ENCODE measurements around the gene FMN1. TPM values are rescaled to one million over a fixed set of nuclear protein-coding genes. Genes with fewer than 3 reads are reported as not detected.
A peak's percentile ranks its signal among the peaks of the same experiment; 100 is the strongest.

FMN1 gene
- total RNA-seq, 1 donor from 2014 or later, result 4.0 TPM

DNA sequence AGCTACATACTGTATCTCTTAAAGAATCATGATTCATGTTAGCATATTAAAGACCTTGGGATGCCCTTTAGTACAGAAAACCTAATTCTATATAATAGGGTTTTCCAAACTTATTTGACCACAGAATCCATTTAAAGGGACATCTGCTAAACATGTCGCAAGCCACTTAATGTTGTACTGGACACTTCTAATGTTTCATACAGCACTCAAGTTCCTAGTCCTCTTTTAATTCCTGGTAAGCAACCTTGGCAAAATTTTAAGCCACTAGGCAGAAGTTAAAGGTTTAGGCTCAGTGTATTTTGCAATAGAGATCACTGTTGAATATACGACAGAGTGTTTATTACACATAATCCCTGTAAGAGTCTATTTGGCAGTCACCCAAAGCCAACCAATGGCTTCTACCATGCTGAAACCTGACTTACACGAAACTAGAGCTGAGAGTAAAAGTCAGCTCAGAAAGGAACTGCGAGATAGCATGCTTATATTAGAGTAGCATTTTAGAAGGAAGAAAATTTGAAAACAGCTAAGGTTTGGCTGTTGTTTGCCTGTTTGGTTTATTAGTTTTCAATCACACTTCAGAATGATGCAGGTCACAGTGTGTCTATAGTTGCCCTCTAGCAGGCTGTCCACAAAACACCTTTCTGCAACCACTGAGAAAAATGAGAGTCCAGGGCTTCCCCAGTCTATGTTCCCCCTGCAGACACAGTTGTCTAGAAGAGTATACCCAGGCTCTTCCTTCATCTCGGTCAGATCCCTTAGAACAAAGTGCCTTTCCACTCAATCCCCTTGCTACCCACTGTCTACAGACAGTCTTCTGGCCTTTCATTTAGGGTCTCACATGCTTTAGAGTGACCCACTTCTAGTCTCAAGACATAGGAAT lies 104.4 kb downstream of the FMN1 start:
- TF ChIP-seq, protein P1, sequence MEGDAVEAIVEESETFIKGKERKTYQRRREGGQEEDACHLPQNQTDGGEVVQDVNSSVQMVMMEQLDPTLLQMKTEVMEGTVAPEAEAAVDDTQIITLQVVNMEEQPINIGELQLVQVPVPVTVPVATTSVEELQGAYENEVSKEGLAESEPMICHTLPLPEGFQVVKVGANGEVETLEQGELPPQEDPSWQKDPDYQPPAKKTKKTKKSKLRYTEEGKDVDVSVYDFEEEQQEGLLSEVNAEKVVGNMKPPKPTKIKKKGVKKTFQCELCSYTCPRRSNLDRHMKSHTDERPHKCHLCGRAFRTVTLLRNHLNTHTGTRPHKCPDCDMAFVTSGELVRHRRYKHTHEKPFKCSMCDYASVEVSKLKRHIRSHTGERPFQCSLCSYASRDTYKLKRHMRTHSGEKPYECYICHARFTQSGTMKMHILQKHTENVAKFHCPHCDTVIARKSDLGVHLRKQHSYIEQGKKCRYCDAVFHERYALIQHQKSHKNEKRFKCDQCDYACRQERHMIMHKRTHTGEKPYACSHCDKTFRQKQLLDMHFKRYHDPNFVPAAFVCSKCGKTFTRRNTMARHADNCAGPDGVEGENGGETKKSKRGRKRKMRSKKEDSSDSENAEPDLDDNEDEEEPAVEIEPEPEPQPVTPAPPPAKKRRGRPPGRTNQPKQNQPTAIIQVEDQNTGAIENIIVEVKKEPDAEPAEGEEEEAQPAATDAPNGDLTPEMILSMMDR (IDR thresholded peaks at IDR 0.05), result no peak
- H3K27me3 Mint-ChIP-seq (ENCODE audit: low read depth), result no peaks in the 10 kb centered on the region
- DNase-seq (ENCODE audit: low spot score), result no peak
- no peaks in the 10 kb centered on the region for H3K9me3 Mint-ChIP-seq (ENCODE audit: low read depth)
- no peaks in the 10 kb centered on the region for H3K36me3 Mint-ChIP-seq (ENCODE audit: low read depth)
- peaks cover 46% of the 10 kb centered on the region for H3K4me1 Mint-ChIP-seq (ENCODE audit: low read depth)
- H3K4me3 Mint-ChIP-seq (ENCODE audit: unreplicated experiment), result no peak overlapping the region
- H3K27ac Mint-ChIP-seq (ENCODE audit: unreplicated experiment), result no peak overlapping the region

DNA sequence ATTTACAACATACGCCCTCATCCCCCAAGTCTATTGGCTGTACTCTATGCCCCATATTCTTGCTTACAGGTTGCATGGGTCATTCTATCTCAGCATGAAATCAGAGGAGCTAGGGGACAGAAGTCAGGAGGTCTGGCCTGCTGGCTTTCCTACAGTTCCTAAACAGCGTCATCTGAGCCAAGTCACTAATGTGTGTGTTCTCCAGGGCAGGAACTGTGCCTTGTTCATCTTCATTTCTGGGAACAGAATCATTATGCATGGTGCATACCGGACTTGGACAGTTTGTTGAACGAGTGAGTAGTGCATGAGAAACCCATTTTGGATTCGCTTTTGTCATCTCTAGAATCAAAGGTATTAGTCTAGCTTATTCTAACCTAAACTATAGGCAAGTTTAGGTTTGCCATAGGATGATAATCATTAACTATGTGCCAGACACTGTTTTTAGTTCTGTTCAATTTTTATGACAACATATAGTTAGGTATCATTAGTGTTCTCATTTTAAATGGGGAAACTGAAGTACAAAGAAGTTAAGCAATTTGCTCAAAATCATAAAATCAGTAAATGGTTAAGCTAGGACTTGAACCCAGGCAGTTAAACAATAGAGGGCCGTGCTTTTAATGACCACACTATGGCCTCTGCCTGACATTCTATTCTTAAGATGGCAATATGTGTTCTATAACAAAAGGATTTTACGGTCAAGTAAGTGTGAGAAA lies 105.2 kb downstream of the FMN1 start:
- no peak for DNase-seq (ENCODE audit: low spot score)
- no peak overlapping the region for H3K4me3 Mint-ChIP-seq (ENCODE audit: unreplicated experiment)
- H3K9me3 Mint-ChIP-seq (ENCODE audit: low read depth), result no peaks in the 10 kb centered on the region
- TF ChIP-seq, protein P1 (IDR thresholded peaks at IDR 0.05), result no peak
- no peak overlapping the region for H3K27ac Mint-ChIP-seq (ENCODE audit: unreplicated experiment)
- no peaks in the 10 kb centered on the region for H3K36me3 Mint-ChIP-seq (ENCODE audit: low read depth)
- no peaks in the 10 kb centered on the region for H3K27me3 Mint-ChIP-seq (ENCODE audit: low read depth)
- peaks cover 40% of the 10 kb centered on the region for H3K4me1 Mint-ChIP-seq (ENCODE audit: low read depth)

DNA sequence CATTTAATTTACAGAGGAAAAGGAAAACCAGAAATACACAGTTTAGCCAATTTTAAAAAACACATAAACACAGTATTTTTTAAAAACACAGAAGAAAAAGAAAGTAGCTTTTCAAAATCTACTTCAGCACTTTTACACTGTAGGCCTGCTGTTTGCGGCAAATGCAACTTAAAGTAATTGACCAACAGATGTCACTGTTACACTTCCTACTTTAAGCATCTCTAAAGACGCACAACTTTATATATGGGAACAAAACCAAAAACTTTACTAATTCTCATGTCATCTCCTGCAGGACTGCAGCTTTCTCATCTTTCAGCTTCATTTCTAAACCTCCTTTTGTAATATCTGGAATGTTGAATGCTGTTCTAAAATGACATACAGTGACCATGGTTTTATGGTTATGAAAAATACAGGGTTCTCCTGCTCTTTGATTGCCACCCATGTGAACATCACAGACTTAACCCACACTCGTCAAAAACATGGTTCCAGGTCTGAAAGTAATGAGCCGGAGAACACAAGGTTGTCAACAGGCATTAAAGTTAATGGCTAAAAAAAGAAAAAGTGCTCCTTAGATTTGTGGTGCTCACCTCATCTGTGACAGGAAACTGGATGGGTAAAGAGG lies 107.9 kb downstream of the FMN1 start:
- Mint-ChIP-seq H3K36me3 (ENCODE audit: low read depth) (no peaks in the 10 kb centered on the region), H3K27ac (ENCODE audit: unreplicated experiment) (no peak overlapping the region), H3K4me1 (ENCODE audit: low read depth) (peaks cover 17% of the 10 kb centered on the region), H3K27me3 (ENCODE audit: low read depth) (no peaks in the 10 kb centered on the region), H3K9me3 (ENCODE audit: low read depth) (no peaks in the 10 kb centered on the region), H3K4me3 (ENCODE audit: unreplicated experiment) (no peak overlapping the region)
- TF ChIP-seq, protein P1 (IDR thresholded peaks at IDR 0.05), result peak; percentile 92
- no peak for DNase-seq (ENCODE audit: low spot score)

DNA sequence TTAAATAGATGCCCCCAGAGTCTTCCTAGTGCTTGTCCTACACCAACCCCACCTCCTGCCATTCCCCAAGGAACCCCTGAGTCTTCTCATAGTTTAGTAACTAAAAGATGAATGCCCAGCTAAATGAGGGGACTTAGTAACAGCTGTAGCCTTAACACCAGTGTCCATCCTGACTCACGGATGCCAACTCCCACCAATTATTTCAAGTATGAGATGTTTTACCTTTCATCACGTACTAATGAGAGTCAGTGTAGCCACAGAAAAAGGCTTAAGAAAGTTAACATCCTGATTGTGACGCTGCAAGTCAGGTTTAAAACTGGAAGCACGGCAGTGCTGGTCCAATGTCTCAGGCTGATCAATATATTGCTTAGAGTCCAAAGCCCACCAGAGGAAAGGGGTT lies 109.9 kb downstream of the FMN1 start:
- H3K27me3 Mint-ChIP-seq (ENCODE audit: low read depth), result no peaks in the 10 kb centered on the region
- H3K27ac Mint-ChIP-seq (ENCODE audit: unreplicated experiment), result no peak overlapping the region
- no peak overlapping the region for H3K4me3 Mint-ChIP-seq (ENCODE audit: unreplicated experiment)
- H3K4me1 Mint-ChIP-seq (ENCODE audit: low read depth), result peaks cover 8% of the 10 kb centered on the region
- TF ChIP-seq, protein P1 (IDR thresholded peaks at IDR 0.05), result no peak
- H3K9me3 Mint-ChIP-seq (ENCODE audit: low read depth), result no peaks in the 10 kb centered on the region
- H3K36me3 Mint-ChIP-seq (ENCODE audit: low read depth), result no peaks in the 10 kb centered on the region
- no peak for DNase-seq (ENCODE audit: low spot score)

Data from chondrocyte (in vitro differentiated cells).